SK-N-SH treated with all-trans-retinoic acid at 6 μM for 48 hours (cell line): ENCODE results near the gene GRAMD1B.

Experiments
- ATAC-seq: fragments of 200-7000 bp; cut with Tn5 transposase; 3 replicates; pipeline ENCODE4 v1.9.1; 2020; ENCODE audit warnings: mild to moderate bottlenecking, moderate library complexity
- ARNTL ChIP-seq: fragments of 450-650 bp; formaldehyde crosslinking; IDR thresholded peaks from 2 replicates; pipeline ENCODE4 v1.5.0; 2020; ENCODE audit warnings: low read depth, mild to moderate bottlenecking, moderate library complexity, borderline replicate concordance
- BACH2 ChIP-seq: fragments of 250-450 bp; sonication (Bioruptor Pico); IDR thresholded peaks from 2 replicates; pipeline ENCODE4 v1.9.0; 2021; ENCODE audit warnings: mild to moderate bottlenecking, borderline replicate concordance
- CSRNP3 ChIP-seq: fragments of 250-450 bp; sonication (Bioruptor Pico); IDR thresholded peaks from 2 replicates; pipeline ENCODE4 v1.5.1; 2021; ENCODE audit warnings: mild to moderate bottlenecking, moderate library complexity
- ESRRG ChIP-seq: fragments of 250-450 bp; sonication (Bioruptor Pico); IDR thresholded peaks from 2 replicates; pipeline ENCODE4 v1.6.1; 2021; ENCODE audit warnings: mild to moderate bottlenecking
- GLIS3 ChIP-seq: fragments of 250-450 bp; sonication (Bioruptor Pico); IDR thresholded peaks from 2 replicates; pipeline ENCODE4 v1.5.0; 2020; ENCODE audit warnings: mild to moderate bottlenecking, moderate library complexity
- ISL1 ChIP-seq: fragments of 250-450 bp; sonication (Bioruptor Pico); IDR thresholded peaks from 2 replicates; pipeline ENCODE4 v2.1.2; 2022; ENCODE audit warnings: mild to moderate bottlenecking, moderate library complexity
- OSR1 ChIP-seq: fragments of 250-450 bp; sonication (Bioruptor Pico); IDR thresholded peaks from 2 replicates; pipeline ENCODE4 v1.8.0; 2022; ENCODE audit warnings: moderate library complexity, mild to moderate bottlenecking, inconsistent platforms
- PATZ1 ChIP-seq: fragments of 250-450 bp; sonication (Bioruptor Pico); IDR thresholded peaks from 2 replicates; pipeline ENCODE4 v1.8.0; 2020; ENCODE audit warnings: mild to moderate bottlenecking, moderate library complexity, borderline replicate concordance
- POU6F1 ChIP-seq: fragments of 250-450 bp; sonication (Bioruptor Pico); IDR thresholded peaks from 2 replicates; pipeline ENCODE4 v1.8.0; 2021; ENCODE audit warnings: low read depth, mild to moderate bottlenecking, moderate library complexity, borderline replicate concordance
- PPARA ChIP-seq: fragments of 250-450 bp; sonication (Bioruptor Pico); IDR thresholded peaks from 2 replicates; pipeline ENCODE4 v1.5.0; 2020; ENCODE audit warnings: mild to moderate bottlenecking, borderline replicate concordance
- SNAI2 ChIP-seq: fragments of 250-450 bp; sonication (Bioruptor Pico); IDR thresholded peaks from 2 replicates; pipeline ENCODE4 v1.5.0; 2020; ENCODE audit warnings: mild to moderate bottlenecking, moderate library complexity
- TCF4 ChIP-seq: fragments of 250-450 bp; sonication (Bioruptor Pico); IDR thresholded peaks from 2 replicates; pipeline ENCODE4 v1.8.0; 2021; ENCODE audit warnings: mild to moderate bottlenecking, moderate library complexity, borderline replicate concordance
- TOX ChIP-seq: fragments of 250-450 bp; sonication (Bioruptor Pico); IDR thresholded peaks from 2 replicates; pipeline ENCODE4 v1.8.0; 2021; ENCODE audit warnings: mild to moderate bottlenecking, moderate library complexity, borderline replicate concordance
- ZC3H10 ChIP-seq: fragments of 250-450 bp; sonication (Bioruptor Pico); IDR thresholded peaks from 2 replicates; pipeline ENCODE4 v1.5.1; 2021; ENCODE audit warnings: mild to moderate bottlenecking, moderate library complexity
- ZFP3 ChIP-seq: fragments of 250-450 bp; sonication (Bioruptor Pico); IDR thresholded peaks from 2 replicates; pipeline ENCODE4 v1.5.0; 2020; ENCODE audit warnings: mild to moderate bottlenecking, moderate library complexity
- ZFP30 ChIP-seq: fragments of 450-650 bp; formaldehyde crosslinking; IDR thresholded peaks from 2 replicates; pipeline ENCODE4 v1.5.0; 2022; ENCODE audit warnings: mild to moderate bottlenecking, moderate library complexity
- ZNF565 ChIP-seq: fragments of 450-650 bp; formaldehyde crosslinking; conservative IDR thresholded peaks from 2 replicates; pipeline ENCODE4 v1.5.0; 2020; ENCODE audit warnings: low read depth, mild to moderate bottlenecking, moderate library complexity
- ZNF70 ChIP-seq: fragments of 450-650 bp; formaldehyde crosslinking; IDR thresholded peaks from 2 replicates; pipeline ENCODE4 v1.5.0; 2020; ENCODE audit warnings: mild to moderate bottlenecking, moderate library complexity
- ZNF8 ChIP-seq: fragments of 450-650 bp; formaldehyde crosslinking; IDR thresholded peaks from 2 replicates; pipeline ENCODE4 v1.5.0; 2020; ENCODE audit warnings: mild to moderate bottlenecking, moderate library complexity
- TF ChIP-seq, protein P1 (sequence below): fragments of 250-450 bp; sonication (Bioruptor Pico); IDR thresholded peaks from 2 replicates; pipeline ENCODE4 v1.5.1; 2020; ENCODE audit warnings: low read depth, mild to moderate bottlenecking, moderate library complexity
- TF ChIP-seq, protein P2 (sequence below): fragments of 250-450 bp; sonication (Bioruptor Pico); IDR thresholded peaks from 2 replicates; pipeline ENCODE4 v1.5.0; 2020; ENCODE audit warnings: mild to moderate bottlenecking, moderate library complexity

GRAMD1B gene

GRCh38 chr11:123622576-123622975 lies 192.5 kb downstream of the GRAMD1B start:
- no peak for TF ChIP-seq ZC3H10 (CRISPR knock-in tag)
- TF ChIP-seq, protein P1, sequence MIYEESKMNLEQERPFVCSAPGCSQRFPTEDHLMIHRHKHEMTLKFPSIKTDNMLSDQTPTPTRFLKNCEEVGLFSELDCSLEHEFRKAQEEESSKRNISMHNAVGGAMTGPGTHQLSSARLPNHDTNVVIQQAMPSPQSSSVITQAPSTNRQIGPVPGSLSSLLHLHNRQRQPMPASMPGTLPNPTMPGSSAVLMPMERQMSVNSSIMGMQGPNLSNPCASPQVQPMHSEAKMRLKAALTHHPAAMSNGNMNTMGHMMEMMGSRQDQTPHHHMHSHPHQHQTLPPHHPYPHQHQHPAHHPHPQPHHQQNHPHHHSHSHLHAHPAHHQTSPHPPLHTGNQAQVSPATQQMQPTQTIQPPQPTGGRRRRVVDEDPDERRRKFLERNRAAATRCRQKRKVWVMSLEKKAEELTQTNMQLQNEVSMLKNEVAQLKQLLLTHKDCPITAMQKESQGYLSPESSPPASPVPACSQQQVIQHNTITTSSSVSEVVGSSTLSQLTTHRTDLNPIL (CRISPR knock-in tag) = no peak
- TF ChIP-seq ZFP3 (CRISPR knock-in tag) = no peak
- no peak for TF ChIP-seq BACH2
- TF ChIP-seq ZNF70 (CRISPR knock-in tag) = no peak
- no peak for TF ChIP-seq ZFP30 (CRISPR knock-in tag)
- TF ChIP-seq GLIS3 (CRISPR knock-in tag) = no peak
- no peak for TF ChIP-seq POU6F1 (CRISPR knock-in tag)
- no peak for TF ChIP-seq ISL1 (CRISPR knock-in tag)
- TF ChIP-seq ZNF565 (CRISPR knock-in tag) = no peak
- no peak for TF ChIP-seq ZNF8
- no peak for TF ChIP-seq SNAI2 (CRISPR knock-in tag)
- no peak for ATAC-seq

DNA sequence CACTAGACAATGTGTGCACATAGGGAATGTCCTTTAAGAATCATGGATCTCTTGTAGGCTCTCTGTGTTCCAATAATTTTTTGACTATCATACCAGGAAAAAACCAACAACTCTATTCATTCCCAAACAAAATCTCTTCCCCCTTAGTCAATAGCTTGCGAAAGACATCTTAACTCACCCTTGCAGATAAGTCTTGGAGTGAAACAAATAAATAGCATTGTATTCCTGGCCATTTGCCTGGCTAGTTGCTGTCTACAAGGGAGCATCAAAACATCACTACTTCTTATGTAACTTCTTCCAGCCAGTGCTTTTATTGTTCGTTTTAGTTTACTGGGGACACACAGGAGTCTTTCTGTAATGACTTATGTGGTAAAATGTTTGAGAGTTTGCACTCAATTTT lies 194.9 kb downstream of the GRAMD1B start:
- no peak for TF ChIP-seq ZNF565 (CRISPR knock-in tag)
- no peak for TF ChIP-seq ZNF8
- TF ChIP-seq BACH2 = no peak
- no peak for TF ChIP-seq PATZ1 (CRISPR knock-in tag)
- TF ChIP-seq CSRNP3 (CRISPR knock-in tag) = no peak
- no peak for TF ChIP-seq ESRRG (CRISPR knock-in tag)
- no peak for TF ChIP-seq ARNTL (CRISPR knock-in tag)
- TF ChIP-seq PPARA (CRISPR knock-in tag) = no peak
- TF ChIP-seq OSR1 = no peak
- no peak for TF ChIP-seq SNAI2 (CRISPR knock-in tag)
- TF ChIP-seq, protein P1 (CRISPR knock-in tag) = no peak
- no peak for TF ChIP-seq ZFP30 (CRISPR knock-in tag)
- no peak for TF ChIP-seq ZFP3 (CRISPR knock-in tag)
- no peak for TF ChIP-seq GLIS3 (CRISPR knock-in tag)
- no peak for TF ChIP-seq ZNF70 (CRISPR knock-in tag)
- no peak for TF ChIP-seq TOX
- no peak for ATAC-seq

GRCh38 chr11:123628936-123629683 lies 199.0 kb downstream of the GRAMD1B start:
- TF ChIP-seq ISL1 (CRISPR knock-in tag) (peak; percentile 34; the same call in 1 of the 2 replicates), TCF4 (CRISPR knock-in tag) (no peak)
- TF ChIP-seq, protein P2, sequence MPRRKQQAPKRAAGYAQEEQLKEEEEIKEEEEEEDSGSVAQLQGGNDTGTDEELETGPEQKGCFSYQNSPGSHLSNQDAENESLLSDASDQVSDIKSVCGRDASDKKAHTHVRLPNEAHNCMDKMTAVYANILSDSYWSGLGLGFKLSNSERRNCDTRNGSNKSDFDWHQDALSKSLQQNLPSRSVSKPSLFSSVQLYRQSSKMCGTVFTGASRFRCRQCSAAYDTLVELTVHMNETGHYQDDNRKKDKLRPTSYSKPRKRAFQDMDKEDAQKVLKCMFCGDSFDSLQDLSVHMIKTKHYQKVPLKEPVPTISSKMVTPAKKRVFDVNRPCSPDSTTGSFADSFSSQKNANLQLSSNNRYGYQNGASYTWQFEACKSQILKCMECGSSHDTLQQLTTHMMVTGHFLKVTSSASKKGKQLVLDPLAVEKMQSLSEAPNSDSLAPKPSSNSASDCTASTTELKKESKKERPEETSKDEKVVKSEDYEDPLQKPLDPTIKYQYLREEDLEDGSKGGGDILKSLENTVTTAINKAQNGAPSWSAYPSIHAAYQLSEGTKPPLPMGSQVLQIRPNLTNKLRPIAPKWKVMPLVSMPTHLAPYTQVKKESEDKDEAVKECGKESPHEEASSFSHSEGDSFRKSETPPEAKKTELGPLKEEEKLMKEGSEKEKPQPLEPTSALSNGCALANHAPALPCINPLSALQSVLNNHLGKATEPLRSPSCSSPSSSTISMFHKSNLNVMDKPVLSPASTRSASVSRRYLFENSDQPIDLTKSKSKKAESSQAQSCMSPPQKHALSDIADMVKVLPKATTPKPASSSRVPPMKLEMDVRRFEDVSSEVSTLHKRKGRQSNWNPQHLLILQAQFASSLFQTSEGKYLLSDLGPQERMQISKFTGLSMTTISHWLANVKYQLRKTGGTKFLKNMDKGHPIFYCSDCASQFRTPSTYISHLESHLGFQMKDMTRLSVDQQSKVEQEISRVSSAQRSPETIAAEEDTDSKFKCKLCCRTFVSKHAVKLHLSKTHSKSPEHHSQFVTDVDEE (CRISPR knock-in tag) = peak; percentile 53; the same call in 1 of the 2 replicates
- TF ChIP-seq, all 23 proteins: peak for 2
- ATAC-seq = peak; percentile 93
